RPMI7951 (cell line): ENCODE results near the gene GNAL. TPM values are rescaled to one million over a fixed set of nuclear protein-coding genes. Genes with fewer than 3 reads are reported as not detected.

Source experiments
- DNase-seq: peaks from one replicate; pipeline ENCODE4 v3.0.0-alpha.2; 2012; ENCODE audit warnings: low read depth
- total RNA-seq: library from RNA; depleted of rRNA; stranded (reverse); fragments of >200 nt; shearing (Covaris generic); gene quantifications from 2 replicates; pipeline ENCODE4 v1.2.3, GENCODE V29; 2014

Gene GNAL
- total RNA-seq, 1 experiment from 2014 or later = not detected

- peak; percentile 64 for DNase-seq
These were observed 119.2 kb downstream of the GNAL start for GRCh38 chr18:11808001-11808855.

- no peak for DNase-seq
These were observed 120.8 kb downstream of the GNAL start for GRCh38 chr18:11809895-11810294.

- no peak for DNase-seq
These were observed 121.3 kb downstream of the GNAL start for GRCh38 chr18:11810379-11810778.

- DNase-seq = no peak
These were observed 121.9 kb downstream of the GNAL start for GRCh38 chr18:11811009-11811408.

GRCh38 chr18:11817229-11817628, 128.2 kb downstream of the GNAL start:
- DNase-seq = no peak

GRCh38 chr18:11818486-11819203, 129.6 kb downstream of the GNAL start:
- no peak for DNase-seq

GRCh38 chr18:11819938-11820337, 130.9 kb downstream of the GNAL start:
- no peak for DNase-seq

- DNase-seq = no peak
These were observed 131.6 kb downstream of the GNAL start for GRCh38 chr18:11820697-11821096.

GRCh38 chr18:11821208-11821607, 132.1 kb downstream of the GNAL start:
- no peak for DNase-seq

- no peak for DNase-seq
These were observed 132.7 kb downstream of the GNAL start for GRCh38 chr18:11821643-11822237.

GRCh38 chr18:11823545-11823944, 134.5 kb downstream of the GNAL start:
- DNase-seq = no peak

GRCh38 chr18:11826836-11827235, 137.8 kb downstream of the GNAL start:
- DNase-seq = no peak

GRCh38 chr18:11828786-11829432, 139.8 kb downstream of the GNAL start:
- DNase-seq = no peak

GRCh38 chr18:11830585-11830984, 141.5 kb downstream of the GNAL start:
- DNase-seq = no peak

- DNase-seq = no peak
These were observed 142.9 kb downstream of the GNAL start for GRCh38 chr18:11831921-11832320.

GRCh38 chr18:11834772-11835171, 145.7 kb downstream of the GNAL start:
- DNase-seq = no peak

GRCh38 chr18:11839556-11839955, 150.5 kb downstream of the GNAL start:
- peak; percentile 13 for DNase-seq

- DNase-seq = no peak
These were observed 151.4 kb downstream of the GNAL start for GRCh38 chr18:11840493-11840892.

GRCh38 chr18:11842562-11842961, 153.5 kb downstream of the GNAL start:
- no peak for DNase-seq

GRCh38 chr18:11844436-11844835, 155.4 kb downstream of the GNAL start:
- DNase-seq = no peak

- DNase-seq = no peak
These were observed 156.6 kb downstream of the GNAL start for GRCh38 chr18:11845654-11846053.

- no peak for DNase-seq
These were observed 158.7 kb downstream of the GNAL start for GRCh38 chr18:11847811-11848210.
